Tibial nerve (tissue), 4 donors: ENCODE measurements around the gene PI4K2B. TPM values are rescaled to one million over a fixed set of nuclear protein-coding genes. Genes with fewer than 3 reads are reported as not detected.

Source experiments
- DNase-seq, 2 donors: peaks; one replicate each; pipeline ENCODE4 v3.0.0-alpha.2; 2019; ENCODE audit warnings: low spot score in 2 of 2
- H3K27ac ChIP-seq, 4 donors: fragments of 200-600 bp; sonication (generic) in 3 of 4; one replicate each; pipeline ENCODE4 v1.5.1; 2017 to 2019; ENCODE audit warnings: mild to moderate bottlenecking in 1 of 4
- H3K27me3 ChIP-seq, 2 donors: fragments of 200-600 bp; sonication (generic) in 1 of 2; one replicate each; pipeline versions ENCODE4 v1.5.1 to v1.6.0; 2017 to 2019
- H3K36me3 ChIP-seq, 3 donors: fragments of 200-600 bp; sonication (generic); one replicate each; pipeline ENCODE4 v1.5.1; 2018 to 2019
- H3K4me1 ChIP-seq, 4 donors: fragments of 200-600 bp; sonication (generic) in 3 of 4; one replicate each; pipeline ENCODE4 v1.5.1; 2017 to 2019
- H3K4me3 ChIP-seq, 4 donors: fragments of 200-600 bp; sonication (generic) in 3 of 4; one replicate each; pipeline ENCODE4 v1.5.1; 2017 to 2019; ENCODE audit warnings: mild to moderate bottlenecking in 1 of 4, moderate library complexity in 1 of 4
- H3K9me3 ChIP-seq, 4 donors: fragments of 200-600 bp; sonication (generic) in 3 of 4; one replicate each; pipeline ENCODE4 v1.5.1; 2017 to 2019
- CTCF ChIP-seq, 5 experiments: fragments of 200-600 bp in 3 of 5; fragments of 450-650 bp in 2 of 5; sonication (generic) in 3 of 5; IDR thresholded peaks; one replicate each; pipeline ENCODE4 v1.5.1; 2016 to 2019; ENCODE audit warnings: antibody characterized with exemption in 5 of 5, mild to moderate bottlenecking in 3 of 5, moderate library complexity in 2 of 5
- EP300 ChIP-seq, 2 donors: sonication (generic); formaldehyde crosslinking; IDR thresholded peaks; one replicate each; pipeline ENCODE4 v1.6.1; 2017; ENCODE audit warnings: antibody characterized with exemption in 2 of 2, mild to moderate bottlenecking in 1 of 2
- POLR2A ChIP-seq, 2 donors: fragments of 450-650 bp; IDR thresholded peaks; one replicate each; pipeline ENCODE4 v1.6.1; 2017; ENCODE audit warnings: antibody characterized with exemption in 2 of 2, mild to moderate bottlenecking in 2 of 2, moderate library complexity in 2 of 2
- WGBS, 2 donors: methylation state at CpG; one replicate each; pipeline ENCODE4 v1.1.5; 2018; 5-methylcytosine and 5-hydroxymethylcytosine counted together
- total RNA-seq, 4 donors: library from RNA; depleted of rRNA; stranded (reverse); fragments of >200 nt; gene quantifications; one replicate each; pipeline ENCODE4 v1.1.0, GENCODE V29; 2016

Gene PI4K2B
- total RNA-seq, 4 donors from 2014 or later = 11.1 to 22.8 (median 14.6) TPM

GRCh38 chr4:25283948-25284347 lies 50.1 kb downstream of the PI4K2B start:
- no peak for TF ChIP-seq POLR2A (IDR thresholded peaks at IDR 0.05)
- Histone ChIP-seq H3K9me3 (peaks cover 0 to 6% (median 0%) of the 10 kb centered on the region in 4 donors), H3K4me1 (no peaks in the 10 kb centered on the region), H3K27ac (no peak overlapping the region), H3K27me3 (no peaks in the 10 kb centered on the region), H3K4me3 (no peak overlapping the region), H3K36me3 (peaks cover 0 to 25% (median 0%) of the 10 kb centered on the region in 3 donors)
- no peak for DNase-seq
- 86 to 87% methylated on average over 3 of the region's 3 CpGs for WGBS, 2 donors

- no peak overlapping the region for H3K4me3 ChIP-seq
- H3K27me3 ChIP-seq = no peaks in the 10 kb centered on the region
- H3K9me3 ChIP-seq = peaks cover 0 to 6% (median 0%) of the 10 kb centered on the region in 4 donors
- H3K36me3 ChIP-seq = peaks cover 0 to 21% (median 0%) of the 10 kb centered on the region in 3 donors
- 86 to 87% methylated on average over 3 of the region's 3 CpGs for WGBS, 2 donors
- no peak overlapping the region for H3K27ac ChIP-seq
- no peaks in the 10 kb centered on the region for H3K4me1 ChIP-seq
- TF ChIP-seq CTCF (IDR thresholded peaks at IDR 0.05) = no peak
- no peak for TF ChIP-seq POLR2A (IDR thresholded peaks at IDR 0.05)
- no peak for TF ChIP-seq EP300 (IDR thresholded peaks at IDR 0.05)
- DNase-seq = no peak
These were observed 50.6 kb downstream of the PI4K2B start for GRCh38 chr4:25284466-25284865.

- Histone ChIP-seq H3K27ac (no peak overlapping the region), H3K9me3 (peaks cover 0 to 6% (median 0%) of the 10 kb centered on the region in 4 donors), H3K36me3 (no peaks in the 10 kb centered on the region), H3K4me3 (no peak overlapping the region), H3K27me3 (no peaks in the 10 kb centered on the region), H3K4me1 (no peaks in the 10 kb centered on the region)
- TF ChIP-seq EP300 (IDR thresholded peaks at IDR 0.05) = no peak
- no peak for TF ChIP-seq POLR2A (IDR thresholded peaks at IDR 0.05)
- no peak for TF ChIP-seq CTCF (IDR thresholded peaks at IDR 0.05)
- 81% methylated on average over 11 of the region's 11 CpGs for WGBS, 2 donors
- no peak for DNase-seq
These were observed 56.7 kb downstream of the PI4K2B start for GRCh38 chr4:25290490-25291067.

GRCh38 chr4:25291158-25291733 lies 57.4 kb downstream of the PI4K2B start:
- peaks cover 0 to 6% (median 0%) of the 10 kb centered on the region in 4 donors for H3K9me3 ChIP-seq
- WGBS, 2 donors = 72 to 89% methylated on average over 12 of the region's 12 CpGs
- no peak overlapping the region for H3K4me3 ChIP-seq
- no peak overlapping the region for H3K27ac ChIP-seq
- TF ChIP-seq CTCF (IDR thresholded peaks at IDR 0.05) = no peak
- no peak for TF ChIP-seq EP300 (IDR thresholded peaks at IDR 0.05)
- no peak for TF ChIP-seq POLR2A (IDR thresholded peaks at IDR 0.05)
- H3K27me3 ChIP-seq = no peaks in the 10 kb centered on the region
- H3K36me3 ChIP-seq = no peaks in the 10 kb centered on the region
- no peak for DNase-seq
- no peaks in the 10 kb centered on the region for H3K4me1 ChIP-seq

- H3K9me3 ChIP-seq = no peaks in the 10 kb centered on the region
- WGBS, 2 donors = 84% methylated on average over 5 of the region's 5 CpGs
- no peak for DNase-seq
- no peak for TF ChIP-seq POLR2A (IDR thresholded peaks at IDR 0.05)
- TF ChIP-seq EP300 (IDR thresholded peaks at IDR 0.05) = no peak
- no peak for TF ChIP-seq CTCF (IDR thresholded peaks at IDR 0.05)
- no peak overlapping the region for H3K27ac ChIP-seq
- no peaks in the 10 kb centered on the region for H3K4me1 ChIP-seq
- H3K36me3 ChIP-seq = no peaks in the 10 kb centered on the region
- H3K27me3 ChIP-seq = no peaks in the 10 kb centered on the region
- H3K4me3 ChIP-seq = no peak overlapping the region
These were observed 63.9 kb downstream of the PI4K2B start for GRCh38 chr4:25297528-25298242.
